ENCODE measurements around the gene HOXA3. TPM values are rescaled to one million over a fixed set of nuclear protein-coding genes. Genes with fewer than 3 reads are reported as not detected.

Gene HOXA3
- total and polyA plus RNA-seq, 4 donors: 1.9 to 10.7 (median 6.3) TPM

GRCh38 chr7:27144781-27145164 lies 7.6 kb downstream of the HOXA3 start:
- Histone ChIP-seq H3K4me3 (peak overlapping the region; percentile 18), H3K9ac (ENCODE audit: insufficient read depth in 1 of 2, low read length in 2 of 2) (peak overlapping the region in 1 of 2 donors; percentile 96), H3K27me3 (ENCODE audit: control insufficient read depth in 3 of 3, insufficient read depth in 3 of 3, low read length in 2 of 3) (peaks cover 0 to 52% (median 15%) of the 10 kb centered on the region in 3 donors), H3K4me1 (ENCODE audit: control insufficient read depth in 5 of 5, insufficient read depth in 5 of 5, low read length in 5 of 5) (peaks cover 0 to 52% (median 3%) of the 10 kb centered on the region in 5 donors), H3K9me3 (ENCODE audit: control insufficient read depth in 4 of 4, insufficient read depth in 3 of 4, low read length in 3 of 4) (peaks cover 0 to 4% (median 0%) of the 10 kb centered on the region in 4 donors), H3K27ac (ENCODE audit: low read depth in 1 of 2, low read length in 1 of 2) (peak overlapping the region in 1 of 2 donors; percentile 83), H3K36me3 (ENCODE audit: control insufficient read depth in 4 of 4, insufficient read depth in 4 of 4, low read length in 4 of 4) (peaks cover 0 to 42% (median 6%) of the 10 kb centered on the region in 4 donors)
- ATAC-seq (ENCODE audit: insufficient read depth, low FRiP score) (no peak), DNase-seq (peak in 2 of 3 donors; percentile 50 to 71)
- 26 to 37% methylated on average over 31 of the region's 31 CpGs for WGBS, 2 donors
- no peak for TF ChIP-seq CTCF (IDR thresholded peaks at IDR 0.05; ENCODE audit: control extremely low read depth, extremely low read depth)

GRCh38 chr7:27143950-27144780 lies 8.2 kb downstream of the HOXA3 start:
- peaks cover 0 to 47% (median 3%) of the 10 kb centered on the region in 5 donors for H3K4me1 ChIP-seq (ENCODE audit: control insufficient read depth in 5 of 5, insufficient read depth in 5 of 5, low read length in 5 of 5)
- ATAC-seq (ENCODE audit: insufficient read depth, low FRiP score) (no peak), DNase-seq (peak in 2 of 3 donors; percentile 49 to 77)
- H3K9ac ChIP-seq (ENCODE audit: insufficient read depth in 1 of 2, low read length in 2 of 2): peak overlapping the region in 1 of 2 donors; percentile 96
- peaks cover 0 to 52% (median 14%) of the 10 kb centered on the region in 3 donors for H3K27me3 ChIP-seq (ENCODE audit: control insufficient read depth in 3 of 3, insufficient read depth in 3 of 3, low read length in 2 of 3)
- H3K4me3 ChIP-seq: no peak overlapping the region
- H3K9me3 ChIP-seq (ENCODE audit: control insufficient read depth in 4 of 4, insufficient read depth in 3 of 4, low read length in 3 of 4): peaks cover 0 to 4% (median 0%) of the 10 kb centered on the region in 4 donors
- H3K36me3 ChIP-seq (ENCODE audit: control insufficient read depth in 4 of 4, insufficient read depth in 4 of 4, low read length in 4 of 4): peaks cover 0 to 45% (median 6%) of the 10 kb centered on the region in 4 donors
- WGBS, 2 donors: 37 to 62% methylated on average over 40 of the region's 40 CpGs
- no peak for TF ChIP-seq CTCF (IDR thresholded peaks at IDR 0.05; ENCODE audit: control extremely low read depth, extremely low read depth)
- H3K27ac ChIP-seq (ENCODE audit: low read depth in 1 of 2, low read length in 1 of 2): peak overlapping the region in 1 of 2 donors; percentile 83

- Histone ChIP-seq H3K4me3 (peak within 1 kb of the TSS; percentile 89), H3K9ac (ENCODE audit: insufficient read depth in 1 of 2, low read length in 2 of 2) (peak within 1 kb of the TSS; percentile 97 to 100), H3K27ac (ENCODE audit: low read depth in 1 of 2, low read length in 1 of 2) (peak within 1 kb of the TSS in 1 of 2 donors; percentile 84), H3K4me1 (ENCODE audit: control insufficient read depth in 5 of 5, insufficient read depth in 5 of 5, low read length in 5 of 5) (peaks cover 0 to 47% (median 3%) of the 10 kb centered on the region in 5 donors), H3K36me3 (ENCODE audit: control insufficient read depth in 4 of 4, insufficient read depth in 4 of 4, low read length in 4 of 4) (peaks cover 0 to 45% (median 7%) of the 10 kb centered on the region in 4 donors), H3K27me3 (ENCODE audit: control insufficient read depth in 3 of 3, insufficient read depth in 3 of 3, low read length in 2 of 3) (peaks cover 0 to 43% (median 12%) of the 10 kb centered on the region in 3 donors), H3K9me3 (ENCODE audit: control insufficient read depth in 4 of 4, insufficient read depth in 3 of 4, low read length in 3 of 4) (peaks cover 0 to 2% (median 0%) of the 10 kb centered on the region in 4 donors)
- ATAC-seq (ENCODE audit: insufficient read depth, low FRiP score) (peak; percentile 55), DNase-seq (peak; percentile 96 to 99 (median 98))
- TF ChIP-seq CTCF (IDR thresholded peaks at IDR 0.05; ENCODE audit: control extremely low read depth, extremely low read depth): peak; percentile 37
- WGBS, 2 donors: 33 to 51% methylated on average over 79 to 86 of the region's 86 CpGs
Observed at GRCh38 chr7:27143023-27143949, 9.1 kb downstream of the HOXA3 start, which contains the start of gene HOXA5. TSS of gene HOXA5 (minus strand) at chr7:27143681. CDS start at chr7:27143607, 74 bp downstream.

Data from lung (tissue), 12 donors.